Neural cell (in vitro differentiated cells): ENCODE results near the gene ZFYVE1.

Experiments
- EP300 ChIP-seq: fragments of 450-650 bp; conservative IDR thresholded peaks from 2 replicates; pipeline ENCODE4 v1.6.1; 2014; ENCODE audit warnings: antibody characterized with exemption, mild to moderate bottlenecking, moderate library complexity; ENCODE audit not compliant: poor library complexity, severe bottlenecking
- EZH2 ChIP-seq: fragments of 200-600, 300-800 bp; shearing (Covaris generic), sonication (generic); IDR thresholded peaks from 2 replicates; pipeline ENCODE4 v1.6.1; 2014; ENCODE audit warnings: antibody characterized with exemption, low read length, borderline replicate concordance, mild to moderate bottlenecking; ENCODE audit not compliant: insufficient read depth, poor library complexity, severe bottlenecking
- POLR2AphosphoS5 ChIP-seq: IDR thresholded peaks from 2 replicates; pipeline ENCODE4 v1.6.1; 2012
- RAD21 ChIP-seq: fragments of 450-650 bp; conservative IDR thresholded peaks from 2 replicates; pipeline ENCODE4 v1.6.1; 2014; ENCODE audit warnings: antibody characterized with exemption, mild to moderate bottlenecking, moderate library complexity
- SMC3 ChIP-seq: fragments of 450-650 bp; conservative IDR thresholded peaks from 2 replicates; pipeline ENCODE4 v1.6.1; 2014; ENCODE audit warnings: antibody characterized with exemption, mild to moderate bottlenecking, moderate library complexity; ENCODE audit not compliant: poor library complexity
- TAF1 ChIP-seq: IDR thresholded peaks from 2 replicates; pipeline ENCODE4 v1.6.1; 2012; ENCODE audit warnings: low read depth
- TF ChIP-seq, protein P1 (sequence below): fragments of 450-650 bp; IDR thresholded peaks from 2 replicates; pipeline ENCODE4 v1.5.1; 2014; ENCODE audit warnings: antibody characterized with exemption, mild to moderate bottlenecking, moderate library complexity; ENCODE audit not compliant: poor library complexity, severe bottlenecking
- TF ChIP-seq, protein P2 (sequence below): IDR thresholded peaks from 2 replicates; pipeline ENCODE4 v1.6.1; 2012; ENCODE audit warnings: borderline replicate concordance

DNA sequence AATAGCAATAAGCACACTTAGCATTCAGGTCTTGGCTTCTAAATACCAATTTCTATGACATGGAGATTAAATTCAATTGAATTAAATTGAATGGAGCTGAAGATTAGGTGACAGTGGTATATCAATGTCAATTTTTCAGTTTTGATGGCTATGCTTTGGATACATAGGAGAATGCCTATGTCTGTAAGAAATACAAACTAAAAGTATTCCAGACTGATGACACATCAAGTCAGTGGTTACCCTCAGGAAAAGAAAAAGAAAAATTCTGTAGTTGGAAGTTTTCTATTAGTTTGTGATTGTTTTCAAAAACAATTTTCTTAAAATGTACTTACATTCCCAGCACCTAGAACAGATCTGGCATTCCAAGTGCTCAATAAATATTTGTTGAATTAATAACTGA is 105.5 kb downstream of the ZFYVE1 start:
- TF ChIP-seq, protein P1, sequence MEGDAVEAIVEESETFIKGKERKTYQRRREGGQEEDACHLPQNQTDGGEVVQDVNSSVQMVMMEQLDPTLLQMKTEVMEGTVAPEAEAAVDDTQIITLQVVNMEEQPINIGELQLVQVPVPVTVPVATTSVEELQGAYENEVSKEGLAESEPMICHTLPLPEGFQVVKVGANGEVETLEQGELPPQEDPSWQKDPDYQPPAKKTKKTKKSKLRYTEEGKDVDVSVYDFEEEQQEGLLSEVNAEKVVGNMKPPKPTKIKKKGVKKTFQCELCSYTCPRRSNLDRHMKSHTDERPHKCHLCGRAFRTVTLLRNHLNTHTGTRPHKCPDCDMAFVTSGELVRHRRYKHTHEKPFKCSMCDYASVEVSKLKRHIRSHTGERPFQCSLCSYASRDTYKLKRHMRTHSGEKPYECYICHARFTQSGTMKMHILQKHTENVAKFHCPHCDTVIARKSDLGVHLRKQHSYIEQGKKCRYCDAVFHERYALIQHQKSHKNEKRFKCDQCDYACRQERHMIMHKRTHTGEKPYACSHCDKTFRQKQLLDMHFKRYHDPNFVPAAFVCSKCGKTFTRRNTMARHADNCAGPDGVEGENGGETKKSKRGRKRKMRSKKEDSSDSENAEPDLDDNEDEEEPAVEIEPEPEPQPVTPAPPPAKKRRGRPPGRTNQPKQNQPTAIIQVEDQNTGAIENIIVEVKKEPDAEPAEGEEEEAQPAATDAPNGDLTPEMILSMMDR, result no peak
- TF ChIP-seq EZH2 (no peak), RAD21 (no peak), EP300 (no peak), TAF1 (no peak), POLR2AphosphoS5 (no peak), SMC3 (no peak)
- TF ChIP-seq, protein P2, sequence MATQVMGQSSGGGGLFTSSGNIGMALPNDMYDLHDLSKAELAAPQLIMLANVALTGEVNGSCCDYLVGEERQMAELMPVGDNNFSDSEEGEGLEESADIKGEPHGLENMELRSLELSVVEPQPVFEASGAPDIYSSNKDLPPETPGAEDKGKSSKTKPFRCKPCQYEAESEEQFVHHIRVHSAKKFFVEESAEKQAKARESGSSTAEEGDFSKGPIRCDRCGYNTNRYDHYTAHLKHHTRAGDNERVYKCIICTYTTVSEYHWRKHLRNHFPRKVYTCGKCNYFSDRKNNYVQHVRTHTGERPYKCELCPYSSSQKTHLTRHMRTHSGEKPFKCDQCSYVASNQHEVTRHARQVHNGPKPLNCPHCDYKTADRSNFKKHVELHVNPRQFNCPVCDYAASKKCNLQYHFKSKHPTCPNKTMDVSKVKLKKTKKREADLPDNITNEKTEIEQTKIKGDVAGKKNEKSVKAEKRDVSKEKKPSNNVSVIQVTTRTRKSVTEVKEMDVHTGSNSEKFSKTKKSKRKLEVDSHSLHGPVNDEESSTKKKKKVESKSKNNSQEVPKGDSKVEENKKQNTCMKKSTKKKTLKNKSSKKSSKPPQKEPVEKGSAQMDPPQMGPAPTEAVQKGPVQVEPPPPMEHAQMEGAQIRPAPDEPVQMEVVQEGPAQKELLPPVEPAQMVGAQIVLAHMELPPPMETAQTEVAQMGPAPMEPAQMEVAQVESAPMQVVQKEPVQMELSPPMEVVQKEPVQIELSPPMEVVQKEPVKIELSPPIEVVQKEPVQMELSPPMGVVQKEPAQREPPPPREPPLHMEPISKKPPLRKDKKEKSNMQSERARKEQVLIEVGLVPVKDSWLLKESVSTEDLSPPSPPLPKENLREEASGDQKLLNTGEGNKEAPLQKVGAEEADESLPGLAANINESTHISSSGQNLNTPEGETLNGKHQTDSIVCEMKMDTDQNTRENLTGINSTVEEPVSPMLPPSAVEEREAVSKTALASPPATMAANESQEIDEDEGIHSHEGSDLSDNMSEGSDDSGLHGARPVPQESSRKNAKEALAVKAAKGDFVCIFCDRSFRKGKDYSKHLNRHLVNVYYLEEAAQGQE, result no peak
